ENCODE data around the gene SEPTIN12. TPM values are rescaled to one million over a fixed set of nuclear protein-coding genes. Genes with fewer than 3 reads are reported as not detected.
A peak's percentile ranks its signal among the peaks of the same experiment; 100 is the strongest.

SEPTIN12 gene
- total and polyA plus RNA-seq, 7 donors = 2.5 TPM; not detected in 6

DNA sequence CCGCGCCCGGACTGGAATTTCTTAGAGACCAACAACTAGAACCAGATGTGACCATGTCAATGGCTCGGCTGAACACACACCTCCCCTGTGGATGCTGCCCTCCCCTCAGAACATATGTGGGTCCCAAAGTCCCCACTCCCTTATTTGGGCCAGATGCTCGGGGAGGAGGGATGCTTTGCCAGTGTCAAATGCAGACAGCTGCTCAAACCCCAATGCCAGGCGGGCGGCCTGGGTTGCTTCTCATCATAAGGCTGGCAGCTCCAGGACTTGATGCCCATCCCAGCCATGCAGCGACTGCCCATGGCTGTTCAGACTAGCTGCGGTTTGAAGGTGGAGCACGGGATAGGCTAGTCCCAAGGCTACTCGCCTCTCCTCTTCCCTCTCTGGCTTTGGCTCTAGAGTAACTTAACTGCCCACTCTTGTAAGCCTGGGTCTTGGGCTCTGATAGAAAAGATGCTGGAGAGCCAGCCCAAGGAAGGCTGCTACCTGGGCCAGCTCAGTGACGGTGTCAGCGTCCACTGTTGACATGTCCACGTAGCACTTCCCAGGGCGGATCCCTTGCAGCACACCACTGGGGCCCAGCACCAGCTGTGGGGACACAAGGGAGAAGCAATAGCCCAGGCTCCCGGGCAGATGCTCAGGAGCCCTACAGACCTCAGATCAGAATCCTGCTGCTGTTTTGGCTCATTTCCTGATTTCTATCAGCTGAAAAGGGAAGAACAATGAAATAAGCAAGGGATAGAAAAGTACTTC is 25.3 kb upstream of the SEPTIN12 start:
- Histone ChIP-seq H3K4me3 (no peak overlapping the region), H3K36me3 (peaks cover 13 to 99% (median 42%) of the 10 kb centered on the region in 4 donors), H3K27me3 (no peaks in the 10 kb centered on the region), H3K9me3 (no peaks in the 10 kb centered on the region), H3K4me1 (peaks cover 0 to 21% (median 21%) of the 10 kb centered on the region in 4 donors), H3K27ac (peak overlapping the region; percentile 45 to 84 (median 76))
- TF ChIP-seq POLR2A (IDR thresholded peaks at IDR 0.05) (no peak), POLR2AphosphoS5 (IDR thresholded peaks at IDR 0.05) (no peak), EP300 (IDR thresholded peaks at IDR 0.05) (no peak), CTCF (IDR thresholded peaks at IDR 0.05) (no peak)
- DNase-seq = no peak
- WGBS, 2 donors = 94 to 95% methylated on average over 16 of the region's 16 CpGs
- intact Hi-C loops (cut with DNase I) = no loop called here

GRCh38 chr16:4811773-4812172 is 23.6 kb upstream of the SEPTIN12 start:
- H3K27ac ChIP-seq = no peak overlapping the region
- no peaks in the 10 kb centered on the region for H3K27me3 ChIP-seq
- H3K36me3 ChIP-seq = peaks cover 12 to 97% (median 47%) of the 10 kb centered on the region in 4 donors

GRCh38 chr16:4811242-4811641 is 23.1 kb upstream of the SEPTIN12 start:
- Histone ChIP-seq H3K36me3 (peaks cover 12 to 95% (median 49%) of the 10 kb centered on the region in 4 donors), H3K27me3 (no peaks in the 10 kb centered on the region), H3K9me3 (no peaks in the 10 kb centered on the region), H3K4me1 (peaks cover 0 to 21% (median 21%) of the 10 kb centered on the region in 4 donors), H3K27ac (no peak overlapping the region), H3K4me3 (no peak overlapping the region)
- 96 to 97% methylated on average over 3 of the region's 3 CpGs for WGBS, 2 donors
- no peak for DNase-seq
- intact Hi-C loops (cut with DNase I) = no loop called here
- no peak for TF ChIP-seq POLR2AphosphoS5 (IDR thresholded peaks at IDR 0.05)
- TF ChIP-seq CTCF (IDR thresholded peaks at IDR 0.05) = no peak
- TF ChIP-seq POLR2A (IDR thresholded peaks at IDR 0.05) = no peak
- no peak for TF ChIP-seq EP300 (IDR thresholded peaks at IDR 0.05)

More at GRCh38 chr16:4811773-4812172, 23.6 kb upstream of the SEPTIN12 start:
- TF ChIP-seq POLR2A (IDR thresholded peaks at IDR 0.05) (no peak), POLR2AphosphoS5 (IDR thresholded peaks at IDR 0.05) (no peak), EP300 (IDR thresholded peaks at IDR 0.05) (no peak)
- intact Hi-C loops (cut with DNase I) = no loop called here
- no peak for DNase-seq
- 93 to 94% methylated on average over 9 of the region's 9 CpGs for WGBS, 2 donors
- H3K4me3 ChIP-seq = no peak overlapping the region
- H3K4me1 ChIP-seq = peaks cover 0 to 21% (median 21%) of the 10 kb centered on the region in 4 donors
- no peaks in the 10 kb centered on the region for H3K9me3 ChIP-seq

DNA sequence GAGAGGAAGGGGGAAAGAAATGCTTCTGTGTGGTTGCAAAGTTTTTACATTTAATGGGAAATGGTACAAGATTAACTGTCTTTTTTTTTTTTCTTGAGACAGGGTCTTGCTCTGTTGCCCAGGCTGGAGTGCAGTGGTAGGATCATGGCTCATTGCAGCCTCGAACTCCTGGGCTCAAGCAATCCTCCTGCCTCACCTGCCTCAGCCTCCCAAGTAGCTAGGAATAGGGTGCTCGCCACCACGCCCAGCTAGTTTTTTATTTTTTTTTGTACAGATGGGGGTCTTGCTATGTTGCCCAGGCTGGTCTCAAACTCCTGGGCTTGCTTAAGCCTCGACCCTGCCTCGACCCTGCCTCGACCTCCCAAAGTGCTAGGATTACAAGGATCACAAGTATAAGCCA is 18.1 kb upstream of the SEPTIN12 start:
- intact Hi-C loops (cut with DNase I) = no loop called here
- DNase-seq = no peak
- Histone ChIP-seq H3K4me3 (no peak overlapping the region), H3K4me1 (peaks cover 0 to 30% (median 28%) of the 10 kb centered on the region in 4 donors), H3K9me3 (no peaks in the 10 kb centered on the region), H3K36me3 (peaks cover 4 to 54% (median 26%) of the 10 kb centered on the region in 4 donors), H3K27me3 (no peaks in the 10 kb centered on the region), H3K27ac (no peak overlapping the region)
- WGBS, 2 donors = 94 to 97% methylated on average over 6 of the region's 6 CpGs
- no peak for TF ChIP-seq EP300 (IDR thresholded peaks at IDR 0.05)
- no peak for TF ChIP-seq CTCF (IDR thresholded peaks at IDR 0.05)
- no peak for TF ChIP-seq POLR2A (IDR thresholded peaks at IDR 0.05)
- TF ChIP-seq POLR2AphosphoS5 (IDR thresholded peaks at IDR 0.05) = no peak

GRCh38 chr16:4805231-4805630 is 17.1 kb upstream of the SEPTIN12 start:
- no peaks in the 10 kb centered on the region for H3K9me3 ChIP-seq
- H3K27ac ChIP-seq = peak overlapping the region in 3 of 4 donors; percentile 86 to 89 (median 88)
- 92% methylated on average over 11 of the region's 11 CpGs for WGBS, 2 donors
- H3K4me1 ChIP-seq = peaks cover 0 to 41% (median 35%) of the 10 kb centered on the region in 4 donors
- no peak overlapping the region for H3K4me3 ChIP-seq
- intact Hi-C loops (cut with DNase I) = no loop called here
- no peak for TF ChIP-seq EP300 (IDR thresholded peaks at IDR 0.05)
- TF ChIP-seq POLR2A (IDR thresholded peaks at IDR 0.05) = no peak
- no peak for TF ChIP-seq POLR2AphosphoS5 (IDR thresholded peaks at IDR 0.05)
- TF ChIP-seq CTCF (IDR thresholded peaks at IDR 0.05) = no peak
- H3K27me3 ChIP-seq = no peaks in the 10 kb centered on the region
- no peak for DNase-seq
- H3K36me3 ChIP-seq = peaks cover 4 to 44% (median 25%) of the 10 kb centered on the region in 4 donors
